ENCODE measurements around the gene CTIF. TPM values are rescaled to one million over a fixed set of nuclear protein-coding genes. Genes with fewer than 3 reads are reported as not detected.

CTIF gene
- polyA plus RNA-seq, 4 donors: 16.6 to 26.9 (median 22.9) TPM

DNA sequence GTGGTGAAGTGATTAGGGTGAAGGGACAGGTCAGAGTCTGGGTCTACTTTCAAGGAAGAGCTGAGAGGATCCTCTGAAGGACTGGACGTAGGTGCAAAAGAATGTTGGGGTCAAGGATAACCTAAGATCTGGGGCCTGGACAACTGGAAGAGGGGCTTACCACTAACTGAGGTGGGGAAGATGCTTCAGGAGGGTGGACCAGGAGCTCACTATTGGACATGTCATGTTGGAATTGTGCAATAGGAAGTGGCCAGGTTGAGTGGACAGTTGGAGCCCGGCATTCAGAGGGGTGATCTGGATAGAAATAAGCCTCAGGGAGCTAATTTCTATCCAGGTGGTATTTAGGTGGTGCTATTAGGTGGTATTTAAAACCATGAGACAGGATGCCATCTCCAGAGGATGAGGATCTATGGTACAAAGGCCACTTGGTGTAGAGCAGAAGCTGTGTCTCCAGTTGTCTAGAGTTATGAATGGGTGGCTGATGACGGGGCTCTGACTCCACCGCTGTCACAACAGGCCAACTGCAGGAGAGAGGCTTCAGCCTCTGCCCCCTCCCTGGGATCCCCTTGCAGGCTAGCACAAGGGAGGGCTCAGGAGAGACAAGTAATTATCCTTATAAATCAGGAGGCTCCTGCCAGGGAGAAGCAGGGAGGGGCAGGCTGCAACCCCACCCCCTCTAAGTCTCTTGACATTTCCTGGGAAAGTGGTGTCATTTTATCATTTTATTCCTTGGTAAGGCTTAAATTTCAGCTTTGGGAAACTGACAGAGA lies 254.0 kb downstream of the CTIF start:
- DNase-seq (ENCODE audit: low read depth in 4 of 4, low spot score in 2 of 4): no peak

DNA sequence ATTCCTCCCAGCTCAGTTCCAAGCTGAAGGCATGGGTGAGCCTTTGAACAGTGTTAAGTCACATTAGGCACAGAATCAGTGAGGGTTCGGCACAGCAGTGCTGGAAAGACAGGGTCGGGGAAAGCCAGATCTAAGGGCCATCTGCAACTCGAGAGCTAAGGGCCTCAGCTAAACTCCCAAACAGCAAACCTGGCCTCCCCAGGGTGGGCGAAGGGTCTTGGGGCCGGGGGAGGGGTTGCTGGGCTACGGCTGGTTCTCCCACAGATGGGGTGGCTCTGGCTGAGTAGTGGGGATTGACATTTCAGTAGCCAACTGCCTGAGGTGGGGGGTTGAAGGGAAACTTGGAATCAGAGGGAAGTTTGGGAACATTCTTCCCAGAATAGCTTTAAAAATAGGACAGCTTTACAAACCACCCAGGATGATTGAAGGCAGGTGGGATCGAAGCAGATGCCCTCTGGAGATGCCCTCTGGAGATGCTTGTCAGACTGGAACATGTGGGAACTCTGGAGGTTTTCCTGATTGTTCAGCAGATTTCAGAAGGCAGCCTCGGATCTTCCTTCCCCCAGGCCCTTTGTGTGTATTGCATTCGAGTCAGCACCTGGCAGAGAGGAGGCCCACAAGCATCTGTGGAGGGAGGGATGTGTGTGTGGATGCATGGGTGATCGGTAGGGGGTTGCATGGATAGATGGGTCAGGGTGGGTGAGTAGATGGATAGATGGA lies 255.6 kb downstream of the CTIF start:
- no peak for DNase-seq (ENCODE audit: low read depth in 4 of 4, low spot score in 2 of 4)

DNA sequence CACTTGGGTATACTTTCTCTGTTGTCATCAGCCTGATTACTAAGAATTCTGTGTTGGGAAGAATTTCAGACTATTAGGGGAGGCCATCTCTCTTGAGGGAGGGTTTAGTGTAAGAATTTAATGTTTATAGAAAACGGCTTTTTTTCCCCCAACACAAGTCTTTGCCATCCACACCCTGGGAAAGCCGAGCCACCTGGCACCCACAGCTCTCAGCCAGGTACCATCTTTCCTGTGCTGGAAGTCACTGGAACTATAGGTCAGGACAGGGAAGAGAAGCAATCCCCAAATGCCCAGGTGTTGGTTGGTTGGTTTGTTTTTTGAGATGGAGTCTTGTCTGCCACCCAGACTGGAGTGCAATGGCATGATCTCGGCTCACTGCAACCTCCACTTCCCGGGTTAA lies 256.9 kb downstream of the CTIF start:
- DNase-seq (ENCODE audit: low read depth in 4 of 4, low spot score in 2 of 4): no peak

DNA sequence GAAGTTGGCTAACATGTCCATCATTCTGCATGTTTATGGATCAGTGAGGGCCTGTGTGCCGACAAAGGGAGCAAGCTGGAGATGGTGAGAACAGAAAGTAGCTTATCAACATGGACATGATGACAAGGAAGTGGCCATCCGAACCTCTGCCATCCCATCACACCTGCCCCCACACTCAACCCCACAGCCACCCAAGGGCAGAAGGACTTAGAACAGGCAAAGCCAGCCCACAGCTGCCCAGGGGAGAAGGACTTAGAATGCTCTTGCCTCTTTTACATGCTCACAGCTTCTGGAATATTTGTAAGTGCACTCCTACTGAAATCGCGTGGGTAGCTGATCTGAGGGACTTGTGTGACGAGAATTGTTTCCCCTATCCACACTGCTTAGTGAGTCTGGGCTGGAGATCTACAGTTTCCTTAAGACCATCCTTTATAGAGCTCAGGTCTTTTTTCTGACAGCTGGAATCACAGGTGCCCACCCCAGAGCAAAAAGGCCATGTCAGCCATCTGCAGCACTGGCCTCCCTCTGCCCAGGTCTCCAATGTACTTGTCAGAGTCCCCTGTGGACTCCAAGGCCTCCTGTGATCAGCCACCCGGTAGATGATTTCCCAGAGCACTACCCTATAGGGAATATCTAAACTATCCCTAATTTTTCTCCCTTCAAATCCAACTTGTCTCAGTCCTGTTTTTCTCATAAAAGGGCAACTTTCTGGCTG lies 257.8 kb downstream of the CTIF start:
- no peak for DNase-seq (ENCODE audit: low read depth in 4 of 4, low spot score in 2 of 4)

DNA sequence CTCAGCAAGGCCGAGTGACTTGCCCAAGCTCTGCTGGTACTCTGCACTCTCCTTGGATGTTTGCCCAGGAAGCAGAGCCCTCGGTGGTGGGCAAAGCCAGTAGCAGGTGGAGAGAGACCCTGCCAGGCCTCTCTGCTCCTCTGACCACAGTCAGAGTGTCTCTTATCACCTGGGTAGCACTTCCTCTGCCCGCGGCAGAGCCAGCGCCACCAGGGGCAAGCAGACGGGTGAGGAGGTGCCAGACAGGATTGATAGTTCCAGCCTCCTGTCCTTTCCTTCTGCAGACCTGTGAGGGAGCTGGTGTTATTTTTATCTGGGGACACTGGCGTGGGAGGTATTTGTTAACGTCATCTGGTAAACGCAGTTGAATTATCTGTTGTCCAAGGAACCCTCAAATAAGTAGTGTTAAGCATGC lies 259.0 kb downstream of the CTIF start:
- no peak for DNase-seq (ENCODE audit: low read depth in 4 of 4, low spot score in 2 of 4)

DNA sequence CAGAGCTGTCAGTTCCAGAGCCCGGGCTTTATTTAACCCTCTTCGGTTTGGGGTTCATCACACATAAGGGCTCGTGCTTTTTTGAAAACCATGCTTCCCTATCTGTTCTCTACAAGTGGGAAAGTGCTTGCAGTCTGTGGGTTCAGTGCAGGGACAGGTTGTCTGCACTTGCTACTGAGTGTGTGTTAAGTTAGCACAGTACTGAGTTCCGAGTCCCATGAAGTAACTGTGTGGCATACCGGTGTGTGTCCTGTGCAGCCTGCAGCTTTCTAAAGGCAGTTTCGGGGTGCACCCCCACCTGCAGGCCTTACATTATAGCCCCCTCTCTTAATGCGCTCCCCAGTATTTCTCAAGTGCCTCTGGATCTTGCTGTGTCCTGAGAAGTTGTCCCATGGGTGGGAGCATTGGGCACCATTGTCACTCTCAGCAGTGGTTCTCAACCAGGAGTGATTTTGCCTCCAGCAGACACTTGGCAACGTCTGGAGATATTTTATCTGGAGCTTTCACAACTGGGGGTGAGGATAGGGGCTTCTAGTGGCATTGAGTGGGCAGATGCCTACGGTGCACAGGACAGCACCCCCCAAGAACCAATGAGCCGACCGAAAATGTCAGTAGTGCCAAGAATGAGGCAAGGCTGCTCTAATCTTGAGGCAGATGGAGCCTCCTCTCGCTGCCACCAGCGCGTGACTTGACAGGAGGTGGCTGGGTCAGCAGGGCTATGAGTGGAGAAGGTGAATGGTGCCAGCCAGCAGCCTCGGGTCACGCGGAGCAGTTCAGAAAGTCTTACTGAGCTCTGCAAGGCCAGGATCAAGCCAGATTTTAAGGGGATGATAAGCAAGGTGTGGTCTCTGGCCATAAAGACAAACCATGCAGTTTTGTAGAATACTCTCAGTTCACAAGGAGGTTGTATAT lies 259.8 kb downstream of the CTIF start:
- no peak for DNase-seq (ENCODE audit: low read depth in 4 of 4, low spot score in 2 of 4)

DNA sequence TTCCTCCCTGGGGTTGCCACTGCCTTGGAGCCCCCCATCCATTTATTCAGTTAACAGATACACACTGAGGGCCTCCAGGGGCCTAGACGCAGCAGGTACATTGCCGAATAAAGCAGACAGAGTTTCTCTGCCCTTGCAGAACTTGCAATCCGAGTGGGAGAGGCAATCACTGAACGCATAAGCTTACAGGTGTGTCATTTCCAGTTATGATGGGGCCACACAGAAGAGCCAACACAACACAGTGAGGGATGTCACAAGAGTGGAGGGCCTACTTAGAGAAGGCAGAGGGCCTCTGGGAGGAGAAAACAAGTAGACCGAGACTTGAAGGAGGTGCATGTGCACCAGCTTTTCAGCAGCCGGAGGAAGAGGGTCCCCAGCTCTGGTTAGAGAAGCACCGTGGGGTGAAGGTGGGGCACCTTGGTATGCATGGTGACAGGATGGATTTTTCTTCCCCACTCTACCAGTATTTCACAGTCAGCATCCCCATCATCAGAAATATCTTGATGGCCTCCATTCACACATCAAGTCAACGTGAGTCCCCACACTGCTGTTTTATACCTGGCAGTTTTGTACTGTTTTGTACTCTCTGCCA lies 261.0 kb downstream of the CTIF start:
- DNase-seq (ENCODE audit: low read depth in 4 of 4, low spot score in 2 of 4): no peak

DNA sequence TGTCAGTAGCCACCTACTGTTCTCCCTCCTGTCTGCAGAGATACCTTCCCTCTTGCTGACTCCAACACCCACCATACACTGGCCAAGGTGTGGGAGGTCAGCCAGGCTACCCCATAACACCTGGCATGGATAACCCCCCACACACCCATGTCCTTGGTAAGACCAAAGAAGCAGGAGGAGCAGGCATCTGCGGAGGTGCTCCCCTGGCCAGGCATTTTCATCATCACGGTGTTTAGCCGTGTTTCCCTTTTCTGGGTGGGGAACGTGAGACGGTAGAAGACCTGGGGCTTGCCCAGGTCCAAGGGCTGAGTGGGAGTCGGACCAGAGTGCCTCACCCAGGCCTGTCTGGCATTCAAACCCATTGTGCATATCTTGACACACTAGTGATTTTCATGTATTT lies 261.6 kb downstream of the CTIF start:
- DNase-seq (ENCODE audit: low read depth in 4 of 4, low spot score in 2 of 4): no peak

DNA sequence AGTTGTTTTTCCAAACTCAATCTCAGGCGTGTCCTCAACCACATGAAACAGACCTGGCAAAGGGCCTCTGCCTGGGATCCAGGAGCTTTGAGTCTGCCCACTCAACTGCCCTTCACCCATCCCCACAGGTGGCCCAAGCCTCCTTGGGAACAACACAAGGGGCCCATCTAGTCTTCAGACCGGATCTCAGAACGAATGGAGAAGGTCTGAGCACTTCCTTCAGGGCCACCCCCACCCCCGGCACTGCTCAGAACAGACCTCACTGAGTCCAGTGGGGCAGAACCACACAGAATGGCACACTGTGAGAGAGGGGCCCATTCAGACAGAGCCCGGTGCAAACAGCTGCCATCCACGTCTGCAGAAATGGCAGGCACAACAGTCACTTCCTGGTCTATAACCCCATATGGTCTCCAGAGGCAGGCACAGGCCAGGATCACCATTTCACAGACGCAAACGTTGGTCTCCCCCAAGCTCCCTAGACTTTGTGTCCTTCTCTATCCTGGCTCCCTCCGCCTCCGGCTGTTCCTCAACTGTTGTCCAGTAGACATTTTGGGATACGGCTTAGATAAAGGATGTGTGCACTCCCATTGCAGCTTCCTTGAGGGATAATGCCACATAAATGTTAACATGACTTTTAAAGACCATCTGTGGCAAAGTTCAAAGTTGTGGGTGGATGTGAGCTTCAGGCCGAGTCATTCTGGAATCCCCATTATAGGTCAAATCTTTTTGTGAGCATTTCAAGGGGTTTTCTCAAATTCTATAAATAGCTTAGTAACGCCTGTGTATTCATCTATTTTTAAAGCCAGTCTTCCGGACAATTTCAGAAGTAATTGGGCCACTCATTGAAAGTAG lies 262.3 kb downstream of the CTIF start:
- no peak for DNase-seq (ENCODE audit: low read depth in 4 of 4, low spot score in 2 of 4)

DNA sequence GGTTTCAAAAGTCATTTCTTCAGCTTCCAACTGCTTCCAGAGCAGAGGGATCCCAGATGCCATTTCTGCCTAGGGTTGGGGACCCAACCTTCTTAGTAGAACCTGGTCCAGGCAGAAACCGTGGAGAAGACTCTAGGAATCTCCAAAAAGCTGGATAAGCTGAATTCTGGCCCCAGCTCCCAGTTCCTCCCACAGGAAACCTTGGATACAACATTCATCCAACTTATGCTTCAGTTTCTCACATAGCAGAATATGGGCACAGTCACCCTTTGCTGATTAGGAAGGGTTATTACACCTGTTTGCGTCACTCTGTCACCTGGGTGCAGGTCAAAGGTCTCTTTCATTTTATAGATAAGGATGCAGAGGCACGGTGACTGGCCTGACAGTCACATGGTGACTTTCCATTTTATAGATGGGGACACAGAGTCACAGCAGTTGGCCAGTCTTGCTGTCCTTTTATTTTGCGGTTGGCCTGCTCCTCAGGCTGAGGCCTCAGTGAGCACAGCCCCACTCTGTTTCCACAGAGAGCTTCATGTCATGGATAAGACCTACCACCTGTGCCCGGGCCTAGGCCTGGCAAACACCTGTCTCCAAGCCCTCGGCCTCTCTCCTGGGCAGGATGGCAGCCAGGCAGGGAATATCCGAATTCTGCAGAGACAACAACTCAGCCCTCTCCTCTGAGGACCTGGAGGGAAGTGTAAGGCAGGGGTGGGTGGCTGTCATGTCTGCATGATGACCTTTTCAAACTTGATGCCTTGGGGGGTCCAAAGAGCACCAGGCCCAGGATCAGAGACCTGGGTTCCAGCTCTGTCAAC lies 263.1 kb downstream of the CTIF start:
- DNase-seq (ENCODE audit: low read depth in 4 of 4, low spot score in 2 of 4): no peak

DNA sequence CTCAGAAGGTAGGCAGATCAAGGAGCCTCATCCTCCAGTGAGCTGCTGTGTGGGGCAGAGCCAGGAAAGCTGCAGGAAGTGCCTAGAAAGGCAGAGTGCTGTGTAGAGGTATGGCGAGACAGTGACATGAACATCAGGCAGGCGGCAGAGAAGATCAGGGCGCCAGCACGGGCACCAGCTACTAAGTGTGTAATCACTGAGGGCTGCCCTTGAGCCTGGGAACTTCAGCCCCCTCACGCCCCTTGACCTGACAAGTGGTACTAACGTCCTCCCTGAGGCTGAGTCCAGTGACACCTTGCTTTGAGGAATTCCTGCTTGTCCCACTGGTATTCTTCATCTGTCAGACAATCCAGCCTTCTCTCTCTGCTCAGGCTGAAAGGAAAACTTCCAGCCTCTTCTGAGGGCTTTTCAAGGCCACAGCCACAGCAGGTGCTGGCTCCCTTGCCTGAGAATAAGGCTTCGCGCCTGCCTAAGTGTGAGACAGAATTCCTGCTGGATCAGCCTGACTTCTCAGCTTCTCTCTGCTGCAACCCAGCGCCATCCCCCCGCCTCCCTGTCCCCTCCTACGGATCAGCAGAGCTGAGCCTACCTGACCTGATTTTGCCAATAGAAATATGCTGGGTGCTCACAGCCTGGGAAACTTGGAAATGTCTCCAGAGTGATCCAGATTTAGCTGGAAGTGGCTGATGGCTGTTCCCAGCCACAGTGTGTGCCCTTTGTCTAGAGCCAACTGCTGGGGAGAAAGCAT lies 263.9 kb downstream of the CTIF start:
- DNase-seq (ENCODE audit: low read depth in 4 of 4, low spot score in 2 of 4): no peak

DNA sequence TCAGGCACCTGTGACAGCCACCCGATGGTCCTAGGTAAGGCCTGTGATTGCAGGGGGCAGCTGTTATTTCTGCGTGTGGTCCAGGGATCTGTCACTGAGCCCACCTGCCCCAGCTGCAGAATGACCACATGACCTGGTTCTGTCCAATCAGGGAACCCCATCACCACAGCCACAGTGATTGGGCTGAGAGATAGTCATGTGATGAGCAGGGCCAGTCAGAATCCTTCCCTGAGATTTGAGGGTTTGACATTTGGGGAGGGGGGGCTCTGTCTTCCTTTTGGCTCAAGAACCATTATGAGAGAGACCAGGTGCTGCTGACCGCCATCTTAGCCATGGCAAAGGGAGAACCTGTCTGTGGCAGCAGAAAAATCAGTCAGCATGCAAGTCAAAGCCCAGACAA lies 264.7 kb downstream of the CTIF start:
- no peak for DNase-seq (ENCODE audit: low read depth in 4 of 4, low spot score in 2 of 4)

DNA sequence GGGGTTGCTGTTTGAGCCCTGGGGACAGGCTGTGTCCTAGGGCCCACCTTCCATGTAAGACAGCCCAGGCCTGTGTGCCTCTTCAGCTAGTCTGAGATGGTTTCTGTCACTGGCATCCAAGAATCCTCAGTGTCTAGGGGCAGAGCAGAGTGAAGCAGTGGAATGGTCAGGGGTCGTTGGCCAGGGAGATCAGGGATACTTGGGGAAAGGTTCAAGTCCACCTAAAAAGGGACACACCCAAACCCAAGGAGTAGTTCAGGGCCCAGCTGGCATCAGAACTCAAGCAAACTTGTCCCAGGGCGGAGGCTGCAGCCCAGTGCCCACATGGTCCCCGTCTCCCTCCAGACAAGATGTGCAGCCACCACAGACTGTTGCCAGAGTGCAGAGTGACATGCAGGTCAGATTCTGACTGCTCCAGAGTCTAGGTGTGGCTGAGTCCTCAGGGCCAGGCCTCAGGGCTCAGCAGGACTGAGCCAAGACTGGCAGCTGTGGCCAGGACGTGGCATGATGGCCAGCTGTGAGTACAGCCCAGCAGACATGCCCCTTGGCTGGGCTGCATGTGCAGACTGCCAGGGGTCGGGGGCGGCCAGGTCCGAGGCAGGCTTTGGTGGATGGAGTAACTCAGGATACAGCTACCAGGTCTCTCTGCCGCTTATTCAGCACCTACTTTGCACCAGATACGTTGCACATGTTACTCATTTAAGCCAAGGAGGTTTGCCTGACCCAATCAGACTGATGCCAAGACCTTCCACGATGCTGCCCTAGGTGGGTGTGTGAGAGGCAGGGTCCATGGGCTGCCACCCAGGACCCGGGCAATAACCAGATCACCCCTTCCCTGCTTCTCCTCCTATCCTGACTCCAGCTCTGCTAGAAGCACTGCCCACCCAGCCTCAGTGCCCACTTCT lies 265.4 kb downstream of the CTIF start:
- no peak for DNase-seq (ENCODE audit: low read depth in 4 of 4, low spot score in 2 of 4)

DNA sequence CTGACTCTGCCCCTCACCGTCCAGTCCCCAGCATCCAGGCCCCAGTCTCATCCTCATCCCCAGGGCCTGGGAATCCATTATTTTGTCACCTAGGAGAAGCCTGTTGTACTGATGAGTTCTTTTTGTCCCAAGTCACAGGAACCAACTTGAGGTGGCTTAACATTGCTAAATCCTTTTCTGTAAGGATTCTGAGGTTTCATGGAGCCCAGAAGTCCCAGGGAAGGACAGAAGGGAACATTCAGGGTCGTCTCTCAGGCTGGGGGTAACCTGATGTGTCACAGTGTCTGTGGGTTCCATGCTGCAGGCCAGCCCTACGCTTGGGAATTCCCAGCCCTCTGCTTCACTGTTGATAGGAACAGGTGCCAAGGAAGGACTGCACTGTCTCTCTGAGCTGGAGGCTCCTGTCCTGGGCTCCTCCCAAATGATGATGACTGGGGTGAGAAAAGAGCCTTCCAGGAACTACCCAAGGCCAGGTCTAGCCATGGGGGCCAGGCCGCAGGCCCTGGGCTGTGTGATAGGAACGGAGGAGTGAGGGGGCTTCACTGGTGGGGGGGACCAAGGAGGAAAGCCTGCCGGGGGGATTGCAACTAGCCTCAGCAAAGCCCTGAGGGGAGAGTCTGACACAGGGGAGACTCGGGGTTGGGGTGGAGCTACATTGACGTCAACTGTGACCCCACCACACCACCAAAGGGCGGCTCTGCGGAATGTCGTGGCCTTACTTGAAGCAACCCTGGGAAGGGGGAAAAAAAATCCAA lies 266.2 kb downstream of the CTIF start:
- no peak for DNase-seq (ENCODE audit: low read depth in 4 of 4, low spot score in 2 of 4)

DNA sequence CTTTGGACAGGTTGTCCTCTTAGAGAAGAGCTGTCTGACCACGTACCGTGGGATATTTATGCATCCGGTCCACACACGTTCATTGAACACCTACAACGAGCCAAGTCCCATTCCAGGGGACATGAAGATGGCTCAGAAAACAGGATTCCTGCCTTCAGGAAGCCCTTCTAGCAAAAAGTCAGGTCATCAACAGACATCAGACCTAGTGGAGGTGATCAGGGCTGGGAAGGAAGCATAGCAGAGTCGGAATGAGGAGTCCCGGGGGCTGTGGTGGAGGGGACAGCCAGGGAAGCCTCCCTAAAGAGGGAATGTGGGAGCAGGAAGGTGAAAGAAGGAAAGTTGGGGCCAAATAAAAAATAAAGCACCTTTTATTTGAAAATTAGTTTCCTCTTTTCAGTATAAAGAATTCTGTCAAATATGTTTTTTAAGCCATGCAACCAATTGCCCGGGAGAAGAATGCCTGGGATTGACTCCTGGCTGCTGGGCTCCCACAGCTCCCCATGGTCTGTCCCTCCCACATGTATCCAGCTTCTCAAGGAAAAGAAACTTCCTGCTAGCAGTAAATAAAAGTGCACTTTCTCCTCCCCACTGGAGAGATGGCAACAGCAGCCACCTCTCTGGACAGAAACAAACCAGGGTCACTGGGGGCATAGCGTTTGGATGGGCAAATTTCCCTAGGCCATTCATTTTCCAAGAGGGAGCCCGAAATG lies 267.1 kb downstream of the CTIF start:
- DNase-seq (ENCODE audit: low read depth in 4 of 4, low spot score in 2 of 4): no peak

Measured in left renal cortex interstitium (tissue), 4 donors.